ENCODE data around the gene KRTAP3-2.

GRCh38 chr17:41001795-41002194 is 2.1 kb upstream of the KRTAP3-2 start:
- no peak for TF ChIP-seq GATA2 (IDR thresholded peaks at IDR 0.05; ENCODE audit: low read depth, low read length)
- no peak for TF ChIP-seq GATA3 (IDR thresholded peaks at IDR 0.05; ENCODE audit: low read depth, low read length)
